HepG2 (cell line): Measurements from ENCODE around the gene SCYGR6. TPM values are rescaled to one million over a fixed set of nuclear protein-coding genes. Genes with fewer than 3 reads are reported as not detected.

Experiments
- ATF5 ChIP-seq: sonication (generic); formaldehyde crosslinking; IDR thresholded peaks from 2 replicates; pipeline ENCODE4 v1.4.0; 2020; ENCODE audit warnings: mild to moderate bottlenecking, low read depth, missing genetic modification reagents
- ETV5 ChIP-seq: IDR thresholded peaks from 2 replicates; pipeline ENCODE4 v1.6.1; 2018; ENCODE audit warnings: missing biosample characterization, missing genetic modification reagents, inconsistent platforms, borderline replicate concordance
- GTF3A ChIP-seq: sonication (generic); formaldehyde crosslinking; conservative IDR thresholded peaks from 2 replicates; pipeline ENCODE4 v1.4.0; 2020; ENCODE audit warnings: mild to moderate bottlenecking, missing genetic modification reagents
- IKZF4 ChIP-seq: sonication (generic); formaldehyde crosslinking; IDR thresholded peaks from 2 replicates; pipeline ENCODE4 v1.5.1; 2020; ENCODE audit warnings: borderline replicate concordance, mild to moderate bottlenecking, low read depth, missing genetic modification reagents; ENCODE audit errors: not compliant biosample characterization
- KLF16 ChIP-seq, 2 experiments: sonication (generic) in 1 of 2; formaldehyde crosslinking in 1 of 2; IDR thresholded peaks; 2 replicates each; pipeline versions ENCODE4 v1.6.1 to v1.8.0; 2016 to 2023; ENCODE audit warnings: missing genetic modification reagents in 2 of 2, missing compliant biosample characterization in 1 of 2
- NFIB ChIP-seq: sonication (generic); formaldehyde crosslinking; IDR thresholded peaks from 2 replicates; pipeline ENCODE4 v1.9.0; 2021; ENCODE audit warnings: missing genetic modification reagents, mild to moderate bottlenecking, borderline replicate concordance
- NR2F6 ChIP-seq, 2 experiments: IDR thresholded peaks; 2 replicates each; pipeline ENCODE4 v1.6.1; 2016; ENCODE audit warnings: antibody characterized with exemption in 1 of 2, mild to moderate bottlenecking in 1 of 2
- PRPF4 ChIP-seq: fragments of 200-400 bp; formaldehyde crosslinking; IDR thresholded peaks from 2 replicates; pipeline ENCODE4 v1.6.1; 2016; ENCODE audit warnings: low read length, low read depth; ENCODE audit not compliant: poor library complexity, severe bottlenecking
- RCOR2 ChIP-seq: IDR thresholded peaks from 2 replicates; pipeline ENCODE4 v1.6.1; 2016; ENCODE audit warnings: missing biosample characterization, missing genetic modification reagents
- RXRA ChIP-seq: sonication (generic); formaldehyde crosslinking; IDR thresholded peaks from 2 replicates; pipeline ENCODE4 v1.5.1; 2020; ENCODE audit warnings: missing genetic modification reagents
- SIN3A ChIP-seq: IDR thresholded peaks from 2 replicates; pipeline ENCODE4 v1.6.1; 2011; ENCODE audit warnings: low read depth, mild to moderate bottlenecking, control low read depth, low read length, borderline replicate concordance
- TEAD3 ChIP-seq: optimal IDR thresholded peaks from 2 replicates; pipeline ENCODE3; 2016; ENCODE audit warnings: borderline replicate concordance
- U2AF2 ChIP-seq: fragments of 200-400 bp; formaldehyde crosslinking; IDR thresholded peaks from 2 replicates; pipeline ENCODE4 v1.6.1; 2017; ENCODE audit warnings: low read depth, mild to moderate bottlenecking, low read length
- ZBTB25 ChIP-seq: IDR thresholded peaks from 2 replicates; pipeline ENCODE4 v1.6.1; 2018; ENCODE audit warnings: missing genetic modification reagents
- ZBTB33 ChIP-seq: sonication (generic); formaldehyde crosslinking; IDR thresholded peaks from 2 replicates; pipeline ENCODE4 v1.4.0; 2020; ENCODE audit warnings: missing genetic modification reagents
- ZKSCAN8 ChIP-seq: IDR thresholded peaks from 2 replicates; pipeline ENCODE4 v1.6.1; 2016; ENCODE audit warnings: borderline replicate concordance, missing genetic modification reagents, missing compliant biosample characterization
- ZNF205 ChIP-seq: IDR thresholded peaks from 2 replicates; pipeline ENCODE4 v1.6.1; 2018; ENCODE audit warnings: missing biosample characterization, missing genetic modification reagents
- ZNF234 ChIP-seq: sonication (generic); formaldehyde crosslinking; conservative IDR thresholded peaks from 2 replicates; pipeline ENCODE4 v1.5.1; 2020; ENCODE audit warnings: mild to moderate bottlenecking, missing genetic modification reagents
- ZNF264 ChIP-seq: sonication (generic); formaldehyde crosslinking; IDR thresholded peaks from 2 replicates; pipeline ENCODE4 v1.4.0; 2020; ENCODE audit warnings: missing genetic modification reagents
- ZNF280D ChIP-seq: sonication (generic); formaldehyde crosslinking; IDR thresholded peaks from 2 replicates; pipeline ENCODE4 v1.5.1; 2020; ENCODE audit warnings: mild to moderate bottlenecking, missing genetic modification reagents
- ZNF484 ChIP-seq: sonication (generic); formaldehyde crosslinking; IDR thresholded peaks from 2 replicates; pipeline ENCODE4 v1.5.1; 2020; ENCODE audit warnings: mild to moderate bottlenecking, low read depth, missing genetic modification reagents, borderline replicate concordance
- ZNF724P ChIP-seq: sonication (generic); formaldehyde crosslinking; IDR thresholded peaks from 2 replicates; pipeline ENCODE4 v1.8.0; 2022; ENCODE audit warnings: missing genetic modification reagents, borderline replicate concordance
- ZNF788 ChIP-seq: sonication (generic); formaldehyde crosslinking; IDR thresholded peaks from 2 replicates; pipeline ENCODE4 v1.5.0; 2020; ENCODE audit warnings: mild to moderate bottlenecking, missing genetic modification reagents, borderline replicate concordance
- ZSCAN25 ChIP-seq: sonication (generic); formaldehyde crosslinking; IDR thresholded peaks from 2 replicates; pipeline ENCODE4 v1.8.0; 2022; ENCODE audit warnings: mild to moderate bottlenecking, missing genetic modification reagents
- polyA plus RNA-seq, 8 experiments: library from polyadenylated mRNA; depleted of rRNA in 3 of 8; stranded (reverse) in 7 of 8; unstranded in 1 of 8; fragments of >200 nt; fragmentation: Illumina TruSeq in 4 of 8; extraction: Trizol in 4 of 8; gene quantifications; 2 replicates each; pipeline versions ENCODE4 v1.2.1 to v1.2.3, GENCODE V29; 2011 to 2016; ENCODE audit warnings: low read depth in 4 of 8, missing spikeins in 1 of 8, mixed read lengths in 1 of 8; ENCODE audit not compliant: insufficient read depth in 1 of 8
- total RNA-seq, 5 experiments: library from RNA; depleted of rRNA; stranded (reverse); fragments of >200 nt; fragmentation: Illumina TruSeq; extraction: Trizol; gene quantifications; 2 replicates each; pipeline ENCODE4 v1.2.3, GENCODE V29; 2016; ENCODE audit warnings: low read depth in 1 of 5

Gene SCYGR6
- total and polyA plus RNA-seq, 2 of the 13 experiments (the other 11 are each of a cell fraction or from before 2014, with no cell fraction given), result not detected

GRCh38 chr2:227766373-227766883 is 41.9 kb upstream of the SCYGR6 start (continued):
- TF ChIP-seq ZBTB25 (peak; percentile 79; the same call in 1 of the 2 replicates), ZNF234 (CRISPR knock-in tag) (no peak), SIN3A (no peak), ZNF264 (no peak), RCOR2 (no peak; the same call in 1 of the 2 replicates), ZBTB33 (peak; percentile 55; the same call in 1 of the 2 replicates), ETV5 (CRISPR knock-in tag) (peak; percentile 49; the same call in 1 of the 2 replicates), NR2F6 (IDR thresholded peaks at IDR 0.05) (peak; percentile 49; the same call in 1 of the 2 replicates), NR2F6 (CRISPR knock-in tag; IDR thresholded peaks at IDR 0.05) (peak; percentile 89), PRPF4 (no peak), ZKSCAN8 (CRISPR knock-in tag) (peak; percentile 32; the same call in 1 of the 2 replicates), ZNF724P (CRISPR knock-in tag) (no peak), NFIB (no peak), ZNF484 (no peak), RXRA (CRISPR knock-in tag) (peak; percentile 87), IKZF4 (CRISPR knock-in tag) (no peak), ZNF280D (no peak), U2AF2 (no peak), GTF3A (CRISPR knock-in tag) (no peak), ZNF788 (CRISPR knock-in tag) (no peak), ZSCAN25 (CRISPR knock-in tag) (no peak; the same call in 1 of the 2 replicates), KLF16 (CRISPR knock-in tag; IDR thresholded peaks at IDR 0.05) (peak in 1 of 2 experiments; percentile 82; a peak in 1 of 4 replicates), TEAD3 (CRISPR knock-in tag) (peak; percentile 90), ATF5 (CRISPR knock-in tag) (no peak), ZNF205 (CRISPR knock-in tag) (peak; percentile 54; the same call in 1 of the 2 replicates)
